ENCODE results near the gene ABHD4.

ABHD4 gene

DNA sequence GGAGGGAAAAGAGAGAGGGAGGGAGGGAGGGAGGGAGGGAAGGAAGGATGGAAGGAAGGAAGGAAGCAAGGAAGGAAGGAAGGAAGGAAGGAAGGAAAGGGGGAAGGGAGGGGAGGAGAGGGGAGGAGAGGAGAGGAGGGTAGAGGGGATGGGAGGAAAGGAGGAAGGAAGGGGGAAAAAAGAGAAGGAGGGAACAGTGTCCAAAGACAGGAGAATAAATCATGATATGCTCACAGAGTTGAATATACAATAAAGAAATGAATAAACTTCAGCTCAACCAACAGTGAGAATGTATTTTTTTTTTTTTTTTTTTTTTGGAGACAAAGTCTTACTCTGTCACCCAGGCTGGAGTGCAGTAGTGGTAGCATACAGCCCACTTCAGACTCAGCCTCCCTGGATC is 42.1 kb downstream of the ABHD4 start:
- no peak overlapping the region for H3K4me3 ChIP-seq (ENCODE audit: low read depth, low read length)
- TF ChIP-seq, protein P1, sequence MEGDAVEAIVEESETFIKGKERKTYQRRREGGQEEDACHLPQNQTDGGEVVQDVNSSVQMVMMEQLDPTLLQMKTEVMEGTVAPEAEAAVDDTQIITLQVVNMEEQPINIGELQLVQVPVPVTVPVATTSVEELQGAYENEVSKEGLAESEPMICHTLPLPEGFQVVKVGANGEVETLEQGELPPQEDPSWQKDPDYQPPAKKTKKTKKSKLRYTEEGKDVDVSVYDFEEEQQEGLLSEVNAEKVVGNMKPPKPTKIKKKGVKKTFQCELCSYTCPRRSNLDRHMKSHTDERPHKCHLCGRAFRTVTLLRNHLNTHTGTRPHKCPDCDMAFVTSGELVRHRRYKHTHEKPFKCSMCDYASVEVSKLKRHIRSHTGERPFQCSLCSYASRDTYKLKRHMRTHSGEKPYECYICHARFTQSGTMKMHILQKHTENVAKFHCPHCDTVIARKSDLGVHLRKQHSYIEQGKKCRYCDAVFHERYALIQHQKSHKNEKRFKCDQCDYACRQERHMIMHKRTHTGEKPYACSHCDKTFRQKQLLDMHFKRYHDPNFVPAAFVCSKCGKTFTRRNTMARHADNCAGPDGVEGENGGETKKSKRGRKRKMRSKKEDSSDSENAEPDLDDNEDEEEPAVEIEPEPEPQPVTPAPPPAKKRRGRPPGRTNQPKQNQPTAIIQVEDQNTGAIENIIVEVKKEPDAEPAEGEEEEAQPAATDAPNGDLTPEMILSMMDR (IDR thresholded peaks at IDR 0.05; ENCODE audit: control insufficient read depth, extremely low read depth, insufficient read depth), result no peak
- DNase-seq (ENCODE audit: low read depth), result no peak

DNA sequence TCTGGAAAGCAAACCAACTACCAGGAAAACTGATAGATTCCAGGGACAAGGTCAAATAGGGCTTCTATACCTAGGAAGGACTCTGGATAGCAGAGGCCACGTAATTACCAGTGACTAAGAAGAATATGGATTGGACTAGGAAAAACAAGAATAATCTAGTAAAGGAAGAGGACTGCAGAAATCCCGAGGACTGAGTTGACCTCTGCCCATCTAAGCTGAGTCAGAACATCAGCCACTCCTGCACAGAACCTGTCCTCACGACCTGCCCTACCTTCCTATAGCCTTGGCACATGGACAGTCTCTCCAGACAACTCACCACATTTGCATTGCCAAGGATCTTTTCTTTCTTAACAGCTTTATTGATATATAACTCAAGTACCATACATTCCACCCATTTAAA is 43.7 kb downstream of the ABHD4 start:
- TF ChIP-seq, protein P1 (IDR thresholded peaks at IDR 0.05; ENCODE audit: control insufficient read depth, extremely low read depth, insufficient read depth), result no peak
- no peak for DNase-seq (ENCODE audit: low read depth)
- no peak overlapping the region for H3K4me3 ChIP-seq (ENCODE audit: low read depth, low read length)

DNA sequence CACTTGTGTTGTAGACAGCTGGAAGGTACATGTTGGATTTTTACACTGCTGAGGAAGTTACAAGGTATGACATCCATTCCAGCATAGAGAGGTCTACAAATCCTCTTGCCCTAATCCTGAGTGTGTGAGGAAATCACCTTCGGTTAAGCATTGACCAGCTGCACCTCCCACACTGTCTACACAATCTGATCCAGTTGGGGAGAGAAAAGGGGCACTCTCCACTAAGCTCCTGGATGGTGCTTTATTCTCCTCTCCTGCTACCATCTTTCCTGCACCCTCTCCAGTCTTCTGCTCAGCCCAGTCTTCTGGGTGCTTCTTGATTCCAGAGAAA is 46.2 kb downstream of the ABHD4 start, which contains the start of gene OR6J1:
Gene OR6J1, minus strand, starts transcription at position 48 of the 331 bp plus-strand sequence. CDS start 9,541 bp downstream, outside the sequence.
- TF ChIP-seq, protein P1 (IDR thresholded peaks at IDR 0.05; ENCODE audit: control insufficient read depth, extremely low read depth, insufficient read depth), result no peak
- no peak for DNase-seq (ENCODE audit: low read depth)
- no peak within 1 kb of the TSS for H3K4me3 ChIP-seq (ENCODE audit: low read depth, low read length)

DNA sequence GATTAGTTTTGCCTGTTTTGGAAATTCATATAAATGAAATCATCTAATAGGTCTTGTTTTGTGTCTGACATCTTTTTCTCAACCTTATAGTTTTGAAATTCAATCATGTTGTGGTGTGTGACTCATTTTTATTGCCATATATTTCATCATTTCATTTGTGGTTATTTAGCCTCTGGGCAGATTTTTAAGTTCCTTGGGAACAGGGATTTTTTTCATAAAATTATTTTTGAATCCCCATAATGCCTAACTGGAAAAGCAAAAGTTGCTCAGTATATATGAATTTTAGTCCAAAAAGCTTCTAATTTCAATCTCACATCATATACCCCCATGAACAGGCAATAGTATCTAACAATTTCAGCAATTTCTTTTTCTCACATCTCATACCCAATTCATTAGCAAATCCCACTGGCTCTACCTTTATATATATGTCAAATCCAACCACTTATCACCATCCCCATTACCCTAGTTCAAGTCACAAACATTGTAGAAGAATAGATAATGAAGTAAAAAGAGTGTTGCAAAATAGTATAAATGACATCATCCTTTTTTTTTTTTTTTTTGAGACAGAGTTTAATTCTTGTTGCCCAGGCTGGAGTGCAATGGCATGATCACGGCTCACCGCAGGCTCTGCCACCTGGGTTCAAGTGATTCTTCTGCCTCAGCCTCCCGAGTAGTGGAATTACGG is 48.6 kb downstream of the ABHD4 start:
- TF ChIP-seq, protein P1 (IDR thresholded peaks at IDR 0.05; ENCODE audit: control insufficient read depth, extremely low read depth, insufficient read depth), result no peak
- no peak for DNase-seq (ENCODE audit: low read depth)
- H3K4me3 ChIP-seq (ENCODE audit: low read depth, low read length), result no peak overlapping the region

DNA sequence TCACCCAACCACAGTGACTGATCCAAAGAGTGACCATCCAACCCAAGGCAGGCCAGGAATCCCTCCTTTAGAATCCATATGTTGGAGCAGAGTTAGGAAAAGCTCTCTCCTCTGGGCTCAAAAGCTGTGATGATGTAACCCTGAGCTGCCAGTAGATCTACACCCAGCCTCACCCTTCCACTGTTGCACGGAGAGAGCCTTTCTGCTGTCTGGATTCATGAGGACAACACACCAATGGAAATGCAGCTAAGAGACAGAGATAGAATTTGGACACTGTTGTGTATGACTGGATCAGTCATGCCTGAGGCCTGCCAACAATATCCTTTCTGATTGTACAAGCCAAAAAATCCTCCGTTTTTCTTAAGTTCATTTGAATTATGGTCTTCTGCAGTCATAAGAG is 50.4 kb downstream of the ABHD4 start:
- TF ChIP-seq, protein P1 (IDR thresholded peaks at IDR 0.05; ENCODE audit: control insufficient read depth, extremely low read depth, insufficient read depth), result no peak
- no peak overlapping the region for H3K4me3 ChIP-seq (ENCODE audit: low read depth, low read length)
- DNase-seq (ENCODE audit: low read depth), result no peak

DNA sequence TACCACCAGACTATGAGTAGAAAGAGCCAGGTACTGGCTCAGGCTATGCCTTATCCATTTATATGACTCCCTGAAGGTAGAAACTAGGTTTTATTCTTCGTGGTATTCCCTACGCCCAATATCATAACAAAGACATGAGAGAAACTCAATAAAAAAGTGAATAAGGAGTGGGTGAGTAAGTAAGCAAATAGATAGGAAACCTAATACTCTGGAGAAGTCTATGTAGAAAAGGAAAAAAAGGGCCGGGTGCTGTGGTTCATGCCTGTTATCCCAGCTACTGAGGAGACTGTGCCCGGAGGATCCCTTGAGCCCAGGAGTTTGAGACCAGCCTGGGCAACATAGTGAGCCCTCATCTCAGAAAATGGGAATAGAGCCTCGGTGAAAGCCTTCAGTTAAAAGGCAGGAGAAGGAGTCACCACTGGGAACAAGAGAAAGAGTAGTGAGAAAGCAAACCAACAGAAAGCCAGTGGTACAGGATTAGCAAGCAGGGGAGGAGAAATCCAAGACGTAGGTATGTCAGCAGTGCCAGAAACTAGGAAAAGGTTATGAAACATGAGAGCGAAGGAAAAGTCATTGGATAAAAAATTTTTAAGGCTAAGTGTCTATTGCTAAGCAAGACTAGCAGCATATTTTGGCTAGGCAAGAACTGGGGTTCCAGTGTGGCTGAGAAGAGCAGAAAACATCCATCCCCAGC is 52.1 kb downstream of the ABHD4 start:
- DNase-seq (ENCODE audit: low read depth), result no peak
- TF ChIP-seq, protein P1 (IDR thresholded peaks at IDR 0.05; ENCODE audit: control insufficient read depth, extremely low read depth, insufficient read depth), result no peak
- H3K4me3 ChIP-seq (ENCODE audit: low read depth, low read length), result no peak overlapping the region
